ENCODE measurements around the gene KRT40. TPM values are rescaled to one million over a fixed set of nuclear protein-coding genes. Genes with fewer than 3 reads are reported as not detected.

The KRT40 gene
- total and polyA plus RNA-seq, 2 experiments from 2014 or later: 0.33 TPM; not detected in 1

DNA sequence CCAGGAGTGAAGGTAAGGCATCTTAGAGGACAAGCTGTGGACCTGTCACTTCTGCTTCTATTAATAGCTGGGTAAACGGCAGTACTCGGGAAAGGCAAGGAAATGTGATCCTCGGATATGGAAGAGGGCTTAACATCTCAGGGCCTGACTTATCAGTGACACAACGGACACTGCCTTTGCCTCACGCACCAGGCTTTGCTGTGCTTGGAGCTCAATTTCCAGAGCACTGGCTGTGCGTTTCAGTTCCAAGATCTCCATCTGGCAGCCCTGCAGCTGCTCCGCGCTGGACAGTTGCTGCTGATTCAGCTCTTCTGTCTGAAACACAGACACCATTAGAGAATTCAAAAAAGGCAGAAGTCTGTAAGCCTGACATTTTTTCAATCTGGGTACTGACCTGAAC lies 3.5 kb downstream of the KRT40 start:
- Histone ChIP-seq H3K4me3 (no peak overlapping the region), H3K27ac (no peak overlapping the region), H3K27me3 (no peaks in the 10 kb centered on the region), H3K36me3 (replicated peaks; ENCODE audit: insufficient read depth, low read depth) (no peaks in the 10 kb centered on the region), H3K9me2 (replicated peaks; ENCODE audit: insufficient read depth) (no peaks in the 10 kb centered on the region), H3K9me3 (ENCODE audit: low read depth) (no peaks in the 10 kb centered on the region), H2AFZ (peak overlapping the region; percentile 8), H3K4me2 (peak overlapping the region; percentile 47), H3K79me2 (no peaks in the 10 kb centered on the region), H3K4me1 (ENCODE audit: insufficient read depth) (peaks cover 6% of the 10 kb centered on the region), H4K20me1 (ENCODE audit: insufficient read depth, poor library complexity, severe bottlenecking) (no peaks in the 10 kb centered on the region)
- TF ChIP-seq EZH2phosphoT487 (IDR thresholded peaks at IDR 0.05; ENCODE audit: low read depth, severe bottlenecking, unreplicated experiment) (no peak), CTCF (IDR thresholded peaks at IDR 0.05; ENCODE audit: poor library complexity) (no peak), EZH2 (IDR thresholded peaks at IDR 0.05; ENCODE audit: borderline replicate concordance) (no peak)
- DNase-seq (ENCODE audit: low spot score): peak; percentile 50
- WGBS (ENCODE audit: low lambda C conversion rate, missing lambda C conversion rate): 13% methylated on average over 8 of the region's 8 CpGs

DNA sequence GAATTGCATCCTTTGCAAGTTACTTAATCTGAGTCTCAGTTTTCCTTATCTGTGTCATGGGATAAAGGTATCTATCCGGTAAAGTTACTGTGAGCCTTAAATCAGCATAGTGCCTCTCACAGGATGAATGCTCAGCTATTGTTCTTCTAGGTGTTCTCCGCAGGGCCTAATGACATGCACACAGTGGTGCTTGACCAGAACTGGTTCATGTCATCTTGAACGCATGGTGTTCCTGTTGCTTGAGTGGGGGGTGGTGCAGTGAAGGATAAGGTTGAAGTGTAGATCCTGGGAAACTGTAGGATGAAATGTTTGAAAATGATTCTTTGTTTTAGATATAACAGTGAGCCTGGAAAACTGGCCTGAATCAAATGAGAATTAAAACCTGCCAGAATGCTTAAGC lies 4.0 kb downstream of the KRT40 start:
- TF ChIP-seq EZH2 (IDR thresholded peaks at IDR 0.05; ENCODE audit: borderline replicate concordance): no peak
- Histone ChIP-seq H3K36me3 (replicated peaks; ENCODE audit: insufficient read depth, low read depth) (no peaks in the 10 kb centered on the region), H3K4me3 (no peak overlapping the region), H2AFZ (no peak overlapping the region), H3K4me1 (ENCODE audit: insufficient read depth) (peaks cover 6% of the 10 kb centered on the region), H3K4me2 (peak overlapping the region; percentile 47), H3K27ac (no peak overlapping the region), H3K9me3 (ENCODE audit: low read depth) (no peaks in the 10 kb centered on the region), H3K79me2 (no peaks in the 10 kb centered on the region), H3K9me2 (replicated peaks; ENCODE audit: insufficient read depth) (no peaks in the 10 kb centered on the region), H3K27me3 (no peaks in the 10 kb centered on the region), H4K20me1 (ENCODE audit: insufficient read depth, poor library complexity, severe bottlenecking) (no peaks in the 10 kb centered on the region)
- no peak for DNase-seq (ENCODE audit: low spot score)
- 69% methylated on average over 3 of the region's 3 CpGs for WGBS (ENCODE audit: low lambda C conversion rate, missing lambda C conversion rate)

GRCh38 chr17:40978575-40979151 lies 5.5 kb downstream of the KRT40 start:
- Histone ChIP-seq H3K4me1 (ENCODE audit: insufficient read depth) (peaks cover 6% of the 10 kb centered on the region), H3K9me3 (ENCODE audit: low read depth) (no peaks in the 10 kb centered on the region), H3K79me2 (no peaks in the 10 kb centered on the region), H3K27me3 (no peaks in the 10 kb centered on the region), H4K20me1 (ENCODE audit: insufficient read depth, poor library complexity, severe bottlenecking) (no peaks in the 10 kb centered on the region), H3K27ac (no peak overlapping the region), H3K36me3 (replicated peaks; ENCODE audit: insufficient read depth, low read depth) (no peaks in the 10 kb centered on the region), H3K4me3 (no peak overlapping the region), H3K9me2 (replicated peaks; ENCODE audit: insufficient read depth) (no peaks in the 10 kb centered on the region), H3K4me2 (no peak overlapping the region), H2AFZ (no peak overlapping the region)
- 84% methylated on average over 13 of the region's 13 CpGs for WGBS (ENCODE audit: low lambda C conversion rate, missing lambda C conversion rate)
- no peak for TF ChIP-seq EZH2 (IDR thresholded peaks at IDR 0.05; ENCODE audit: borderline replicate concordance)
- no peak for TF ChIP-seq CTCF (IDR thresholded peaks at IDR 0.05; ENCODE audit: poor library complexity)
- TF ChIP-seq EZH2phosphoT487 (IDR thresholded peaks at IDR 0.05; ENCODE audit: low read depth, severe bottlenecking, unreplicated experiment): no peak
- DNase-seq (ENCODE audit: low spot score): no peak

DNA sequence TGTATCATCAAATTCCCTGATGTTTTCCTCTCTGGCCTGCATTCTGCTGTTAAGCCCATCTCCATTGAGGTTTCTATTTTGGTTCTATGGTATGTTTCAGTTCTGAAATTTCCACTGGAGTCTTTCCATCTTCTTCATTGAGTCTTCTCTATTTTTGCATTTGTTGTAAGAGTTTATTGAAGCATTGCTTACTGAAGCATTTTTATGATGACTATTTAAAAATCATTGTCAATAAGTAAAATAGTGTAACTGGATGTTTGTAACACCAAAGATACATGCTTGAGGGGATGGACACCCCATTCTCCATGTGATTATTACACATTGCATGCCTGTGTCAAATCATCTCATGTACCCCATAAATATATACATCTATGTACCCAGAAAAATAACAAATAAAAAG lies 8.6 kb downstream of the KRT40 start:
- no peaks in the 10 kb centered on the region for H3K9me3 ChIP-seq (ENCODE audit: low read depth)
- H3K36me3 ChIP-seq (replicated peaks; ENCODE audit: insufficient read depth, low read depth): no peaks in the 10 kb centered on the region
- no peak overlapping the region for H3K4me3 ChIP-seq
- no peak overlapping the region for H2AFZ ChIP-seq
- H4K20me1 ChIP-seq (ENCODE audit: insufficient read depth, poor library complexity, severe bottlenecking): no peaks in the 10 kb centered on the region
- H3K79me2 ChIP-seq: no peaks in the 10 kb centered on the region
- H3K4me1 ChIP-seq (ENCODE audit: insufficient read depth): peaks cover 5% of the 10 kb centered on the region
- H3K4me2 ChIP-seq: no peak overlapping the region
- H3K9me2 ChIP-seq (replicated peaks; ENCODE audit: insufficient read depth): no peaks in the 10 kb centered on the region
- no peaks in the 10 kb centered on the region for H3K27me3 ChIP-seq
- H3K27ac ChIP-seq: no peak overlapping the region
- TF ChIP-seq CTCF (IDR thresholded peaks at IDR 0.05; ENCODE audit: poor library complexity) (no peak), EZH2phosphoT487 (IDR thresholded peaks at IDR 0.05; ENCODE audit: low read depth, severe bottlenecking, unreplicated experiment) (no peak), EZH2 (IDR thresholded peaks at IDR 0.05; ENCODE audit: borderline replicate concordance) (no peak)
- DNase-seq (ENCODE audit: low spot score): no peak

Data from hepatocyte (in vitro differentiated cells).